Esophagus squamous epithelium (tissue), 5 donors: ENCODE measurements around the gene ATMIN. TPM values are rescaled to one million over a fixed set of nuclear protein-coding genes. Genes with fewer than 3 reads are reported as not detected.

Experiments
- DNase-seq: peaks from one replicate; lab custom pipeline; 2025; lab: John Stamatoyannopoulos, UW
- H3K27ac ChIP-seq, 4 donors: fragments of 200-600 bp; sonication (generic); one replicate each; pipeline ENCODE4 v1.5.1; 2016 to 2019; ENCODE audit warnings: mild to moderate bottlenecking in 1 of 4
- H3K27me3 ChIP-seq, 4 donors: fragments of 200-600 bp; sonication (generic); 1 replicate in 3 of 4; 2 replicates in 1 of 4; pipeline versions ENCODE4 v1.5.1 to v1.6.0; 2017 to 2021; ENCODE audit warnings: antibody characterized with exemption in 1 of 4
- H3K36me3 ChIP-seq, 3 donors: fragments of 200-600 bp; sonication (generic); one replicate each; pipeline ENCODE4 v1.5.1; 2016 to 2019
- H3K4me1 ChIP-seq, 3 donors: fragments of 200-600 bp; sonication (generic); one replicate each; pipeline ENCODE4 v1.5.1; 2017 to 2019
- H3K4me3 ChIP-seq, 4 donors: fragments of 200-600 bp; sonication (generic); 1 replicate in 3 of 4; 2 replicates in 1 of 4; pipeline ENCODE4 v1.5.1; 2016 to 2019; ENCODE audit warnings: mild to moderate bottlenecking in 2 of 4, moderate library complexity in 1 of 4
- H3K9me3 ChIP-seq, 3 donors: fragments of 200-600 bp; sonication (generic); one replicate each; pipeline ENCODE4 v1.5.1; 2016 to 2019
- POLR2A ChIP-seq, 4 donors: fragments of 450-650 bp; IDR thresholded peaks; one replicate each; pipeline ENCODE4 v1.6.1; 2017; ENCODE audit warnings: antibody characterized with exemption in 4 of 4, mild to moderate bottlenecking in 4 of 4, moderate library complexity in 3 of 4
- WGBS, 2 donors: methylation state at CpG; one replicate each; pipeline ENCODE4 v1.1.5; 2018; 5-methylcytosine and 5-hydroxymethylcytosine counted together
- intact Hi-C: fragments of 100-400 bp; cut with DNase I; formaldehyde crosslinking; loops from one replicate; pipeline ENCODE4 v1.15.0; 2022
- total RNA-seq, 4 donors: library from RNA; depleted of rRNA; stranded (reverse); fragments of >200 nt; gene quantifications; one replicate each; pipeline ENCODE4 v1.1.0, GENCODE V29; 2016
- TF ChIP-seq, protein P1 (sequence below), 6 experiments: fragments of 450-650 bp in 4 of 6; fragments of 200-600 bp in 2 of 6; sonication (generic) in 2 of 6; IDR thresholded peaks; one replicate each; pipeline ENCODE4 v1.5.1; 2016 to 2019; ENCODE audit warnings: antibody characterized with exemption in 6 of 6, mild to moderate bottlenecking in 4 of 6, moderate library complexity in 4 of 6
- donor health status: DM: yes; HTN: yes; CAD: no.

The ATMIN gene
- total RNA-seq, 4 donors from 2014 or later: 30.6 to 41.3 (median 36.8) TPM

DNA sequence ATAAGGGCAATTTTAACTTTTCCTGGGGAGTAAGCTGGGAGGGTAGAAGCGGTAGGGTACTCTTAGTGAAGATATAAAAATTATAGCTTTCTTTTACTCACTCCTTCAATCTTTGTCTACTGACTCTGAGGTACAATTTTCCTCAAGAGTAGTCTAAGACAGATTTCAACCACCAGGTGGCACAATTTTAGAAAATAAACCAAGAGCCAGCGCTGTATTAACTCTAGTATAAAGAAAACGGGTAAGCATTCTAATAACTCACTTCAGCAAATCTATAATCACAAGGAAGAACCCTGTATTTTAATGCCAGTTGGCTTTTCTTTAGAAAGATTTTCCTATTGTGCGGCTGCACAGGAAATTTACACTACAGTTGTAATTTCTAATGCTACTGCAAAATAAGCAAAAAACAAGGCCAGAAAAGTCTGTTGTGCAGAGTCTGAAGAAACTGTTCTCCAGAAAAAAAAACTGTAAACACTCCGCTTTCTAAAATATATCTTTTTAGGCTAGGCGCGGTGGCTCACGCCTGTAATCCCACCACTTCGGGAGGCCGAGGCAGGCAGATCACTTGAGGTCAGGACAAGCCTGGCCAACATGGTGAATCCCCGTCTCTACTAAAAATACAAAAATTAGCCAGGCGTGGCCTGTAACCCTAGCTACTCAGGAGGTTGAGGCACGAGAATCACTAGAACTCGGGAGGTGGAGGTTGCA is 30.8 kb upstream of the ATMIN start:
- intact Hi-C loops: loop anchor here (10.0 kb wide), 1 partner anchor 730 kb away; no protein-coding TSS in a partner anchor
- Histone ChIP-seq H3K9me3 (no peaks in the 10 kb centered on the region), H3K27ac (peak overlapping the region; percentile 43 to 72 (median 66)), H3K4me1 (peaks cover 0 to 40% (median 26%) of the 10 kb centered on the region in 3 donors), H3K27me3 (no peaks in the 10 kb centered on the region), H3K4me3 (peak overlapping the region; percentile 2 to 81 (median 30)), H3K36me3 (no peaks in the 10 kb centered on the region)
- WGBS, 2 donors: 19 to 30% methylated on average over 8 to 14 of the region's 14 CpGs
- DNase-seq: no peak
- no peak for TF ChIP-seq POLR2A (IDR thresholded peaks at IDR 0.05)
- TF ChIP-seq, protein P1, sequence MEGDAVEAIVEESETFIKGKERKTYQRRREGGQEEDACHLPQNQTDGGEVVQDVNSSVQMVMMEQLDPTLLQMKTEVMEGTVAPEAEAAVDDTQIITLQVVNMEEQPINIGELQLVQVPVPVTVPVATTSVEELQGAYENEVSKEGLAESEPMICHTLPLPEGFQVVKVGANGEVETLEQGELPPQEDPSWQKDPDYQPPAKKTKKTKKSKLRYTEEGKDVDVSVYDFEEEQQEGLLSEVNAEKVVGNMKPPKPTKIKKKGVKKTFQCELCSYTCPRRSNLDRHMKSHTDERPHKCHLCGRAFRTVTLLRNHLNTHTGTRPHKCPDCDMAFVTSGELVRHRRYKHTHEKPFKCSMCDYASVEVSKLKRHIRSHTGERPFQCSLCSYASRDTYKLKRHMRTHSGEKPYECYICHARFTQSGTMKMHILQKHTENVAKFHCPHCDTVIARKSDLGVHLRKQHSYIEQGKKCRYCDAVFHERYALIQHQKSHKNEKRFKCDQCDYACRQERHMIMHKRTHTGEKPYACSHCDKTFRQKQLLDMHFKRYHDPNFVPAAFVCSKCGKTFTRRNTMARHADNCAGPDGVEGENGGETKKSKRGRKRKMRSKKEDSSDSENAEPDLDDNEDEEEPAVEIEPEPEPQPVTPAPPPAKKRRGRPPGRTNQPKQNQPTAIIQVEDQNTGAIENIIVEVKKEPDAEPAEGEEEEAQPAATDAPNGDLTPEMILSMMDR (IDR thresholded peaks at IDR 0.05): peak in 5 of 6 experiments; percentile 39 to 74 (median 69)

DNA sequence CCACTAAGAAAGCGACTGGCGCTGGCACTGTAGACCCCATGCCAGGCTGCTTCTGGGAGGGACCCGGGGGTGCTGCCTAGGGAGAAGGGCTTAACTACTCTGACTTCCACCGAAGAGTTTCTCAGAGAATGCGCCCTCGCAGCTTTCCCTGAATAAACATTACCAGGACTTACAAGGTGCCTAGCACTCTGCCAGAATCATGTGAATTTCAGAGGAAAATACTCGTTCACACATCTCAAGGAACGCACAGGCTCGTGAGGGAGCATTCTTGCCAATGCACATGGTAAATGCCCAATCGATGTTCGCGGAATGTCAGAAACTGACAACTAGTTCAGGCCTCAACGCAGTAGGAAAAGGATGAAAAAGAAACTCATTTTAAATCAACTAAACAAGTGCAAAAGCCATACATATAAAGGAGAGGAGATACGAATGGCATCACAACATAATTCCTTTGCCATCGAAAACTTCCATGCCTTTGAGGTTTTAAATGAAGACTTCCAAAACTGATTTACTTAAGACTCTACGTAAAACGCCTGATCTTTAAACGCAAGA is 30.0 kb upstream of the ATMIN start:
- H3K36me3 ChIP-seq: no peaks in the 10 kb centered on the region
- no peaks in the 10 kb centered on the region for H3K27me3 ChIP-seq
- H3K4me1 ChIP-seq: peaks cover 0 to 40% (median 26%) of the 10 kb centered on the region in 3 donors
- H3K9me3 ChIP-seq: no peaks in the 10 kb centered on the region
- intact Hi-C loops: loop anchor here (10.0 kb wide), 1 partner anchor 729 kb away; no protein-coding TSS in a partner anchor
- H3K4me3 ChIP-seq: peak overlapping the region; percentile 81 to 84 (median 83)
- no peak for TF ChIP-seq POLR2A (IDR thresholded peaks at IDR 0.05)
- TF ChIP-seq, protein P1 (IDR thresholded peaks at IDR 0.05): no peak
- peak overlapping the region; percentile 97 to 100 (median 99) for H3K27ac ChIP-seq
- no peak for DNase-seq
- 12 to 23% methylated on average over 12 to 17 of the region's 18 CpGs for WGBS, 2 donors

DNA sequence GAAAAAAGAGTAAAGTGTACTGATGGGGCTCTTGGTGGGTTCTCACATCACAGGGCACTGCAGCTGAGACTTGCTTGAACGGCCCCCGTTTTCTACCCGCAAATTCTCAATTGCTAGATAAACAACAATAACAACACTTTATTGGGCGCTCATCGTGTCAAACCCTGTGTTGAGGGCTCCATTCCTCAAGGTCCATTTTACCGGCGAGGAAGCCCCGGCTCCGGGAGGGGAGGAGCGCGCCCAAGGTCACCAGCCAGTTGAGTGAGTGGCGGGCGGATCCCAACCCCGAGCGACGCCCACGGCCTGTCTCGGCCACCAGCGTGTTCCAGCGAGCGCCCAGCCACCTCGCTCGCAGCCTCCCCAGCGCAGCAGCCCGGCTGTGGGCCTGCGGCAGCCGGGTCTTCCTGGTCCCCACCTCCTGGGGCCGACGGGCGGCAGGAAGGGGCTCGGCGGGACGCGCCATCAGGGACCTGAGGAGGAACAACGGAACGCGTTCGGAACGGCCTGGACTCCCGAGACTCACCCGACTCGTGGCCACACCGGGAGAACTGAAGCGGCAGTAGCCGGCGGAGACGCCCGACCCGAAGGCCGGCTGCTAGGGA is 29.3 kb upstream of the ATMIN start:
- WGBS, 2 donors: 0% methylated on average over 7 to 10 of the region's 50 CpGs
- peak overlapping the region; percentile 81 to 84 (median 83) for H3K4me3 ChIP-seq
- H3K9me3 ChIP-seq: no peaks in the 10 kb centered on the region
- H3K4me1 ChIP-seq: peaks cover 0 to 40% (median 26%) of the 10 kb centered on the region in 3 donors
- H3K27ac ChIP-seq: peak overlapping the region; percentile 97 to 100 (median 99)
- no peaks in the 10 kb centered on the region for H3K27me3 ChIP-seq
- intact Hi-C loops: loop anchor here (10.0 kb wide), 1 partner anchor 728 kb away; no protein-coding TSS in a partner anchor
- TF ChIP-seq, protein P1 (IDR thresholded peaks at IDR 0.05): no peak
- TF ChIP-seq POLR2A (IDR thresholded peaks at IDR 0.05): peak in 1 of 4 donors; percentile 73
- peak; percentile 27 for DNase-seq
- H3K36me3 ChIP-seq: no peaks in the 10 kb centered on the region

DNA sequence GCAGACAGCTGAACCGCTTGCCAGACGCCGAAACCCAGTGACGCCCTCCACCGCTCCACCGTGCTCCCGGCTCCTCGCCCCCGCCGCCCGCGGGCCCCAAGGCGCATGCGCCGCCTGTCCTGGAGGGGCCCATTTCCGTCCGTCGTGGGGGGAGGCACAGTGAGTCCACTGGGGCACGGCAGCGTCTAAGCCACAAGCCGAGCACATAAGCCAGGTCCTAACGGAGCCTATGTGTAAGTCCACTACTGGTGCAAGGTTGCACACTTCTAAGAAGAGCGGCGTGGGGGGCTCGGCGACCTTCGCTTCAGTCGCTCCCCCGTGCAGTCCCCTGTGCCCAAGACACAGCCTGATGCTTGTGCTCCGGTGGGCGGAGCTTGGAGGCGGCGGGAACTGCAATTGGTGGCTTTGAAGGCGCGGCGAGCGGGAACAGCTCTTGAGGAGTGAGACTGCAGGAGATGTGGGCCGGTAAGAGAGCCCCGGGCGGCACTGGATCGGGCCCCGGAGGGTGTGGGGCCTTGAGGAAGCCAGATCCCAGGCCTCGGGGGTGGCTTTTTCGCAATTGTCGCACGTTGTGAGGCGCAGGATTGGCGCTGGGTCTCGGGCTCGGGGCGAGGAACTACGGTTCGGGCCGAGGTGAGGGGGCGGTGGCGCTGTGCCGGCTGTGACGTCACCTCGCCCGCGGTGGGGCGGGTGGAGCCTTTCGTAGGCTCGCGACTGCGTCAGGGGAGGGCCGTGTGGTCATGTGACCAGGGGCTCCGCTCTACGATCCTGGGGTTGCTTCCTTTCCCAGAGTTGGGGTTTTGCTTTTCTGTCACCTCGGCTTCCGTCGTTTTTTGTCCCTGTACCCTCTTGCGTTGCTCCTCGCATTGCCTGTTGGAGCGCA is 28.6 kb upstream of the ATMIN start, which contains the start of the genes CENPN and CMC2:
Gene CENPN (plus strand): TSS at position 402 of the 883 bp plus-strand sequence. CDS start 4,726 bp downstream, outside the sequence.
Gene CMC2 (minus strand): TSS at position 73 of the 883 bp plus-strand sequence. CDS start 9,491 bp downstream, outside the sequence.
- H3K27ac ChIP-seq: peak within 1 kb of the TSS; percentile 97 to 100 (median 99)
- TF ChIP-seq POLR2A (IDR thresholded peaks at IDR 0.05): peak in 2 of 4 donors; percentile 74 to 96
- TF ChIP-seq, protein P1 (IDR thresholded peaks at IDR 0.05): peak in 3 of 6 experiments; percentile 13 to 34 (median 24)
- H3K9me3 ChIP-seq: no peaks in the 10 kb centered on the region
- peak within 1 kb of the TSS; percentile 81 to 84 (median 83) for H3K4me3 ChIP-seq
- peak; percentile 95 for DNase-seq
- H3K36me3 ChIP-seq: peaks cover 0 to 2% (median 0%) of the 10 kb centered on the region in 3 donors
- H3K27me3 ChIP-seq: no peaks in the 10 kb centered on the region
- H3K4me1 ChIP-seq: peaks cover 0 to 40% (median 26%) of the 10 kb centered on the region in 3 donors
- 0 to 1% methylated on average over 15 to 24 of the region's 75 CpGs for WGBS, 2 donors
- intact Hi-C loops: loop anchor here (10.0 kb wide), 1 partner anchor 728 kb away; no protein-coding TSS in a partner anchor
